OCI-LY7 (cell line): ENCODE results near the gene GYS1. TPM values are rescaled to one million over a fixed set of nuclear protein-coding genes. Genes with fewer than 3 reads are reported as not detected.

Source experiments
- BruUV-seq: library from RNA; stranded (reverse); fragments of 400-500 nt; replicated peaks from 2 replicates; lab custom pipeline; 2021; lab: Mats Ljungman, UMichigan
- CTCF ChIA-PET: fragments of 300-600 bp; sonication (Branson Sonifier 250); formaldehyde crosslinking; loops from one replicate; lab custom pipeline; 2022; ENCODE audit warnings: antibody characterized with exemption; ENCODE audit not compliant: unreplicated experiment; lab: Charles Lee
- POLR2A ChIA-PET: fragments of 300-600 bp; sonication (Branson Sonifier 250); formaldehyde crosslinking; loops from one replicate; lab custom pipeline; 2022; ENCODE audit warnings: antibody characterized with exemption; lab: Charles Lee
- DNase-seq: peaks from one replicate; pipeline ENCODE4 v3.0.0-alpha.2; 2015; ENCODE audit warnings: low spot score
- H2AFZ ChIP-seq: fragments of 200-600 bp; sonication (generic), shearing (Covaris generic); 2 replicates; pipeline ENCODE4 v1.6.1; 2014; ENCODE audit warnings: mild to moderate bottlenecking, antibody characterized with exemption, low read length, moderate library complexity
- H3K27ac ChIP-seq: fragments of 200-600 bp; sonication (generic); 2 replicates; pipeline ENCODE4 v1.5.1; 2014; ENCODE audit warnings: mixed run types, low read depth, mild to moderate bottlenecking, moderate library complexity, low read length, inconsistent platforms; ENCODE audit not compliant: poor library complexity, severe bottlenecking
- H3K36me3 ChIP-seq: fragments of 200-600 bp; sonication (generic); 2 replicates; pipeline ENCODE4 v1.6.1; 2014; ENCODE audit warnings: mild to moderate bottlenecking, antibody characterized with exemption, low read length, moderate library complexity, mixed read lengths; ENCODE audit not compliant: insufficient read depth
- H3K4me1 ChIP-seq: fragments of 200-600 bp; sonication (generic); 2 replicates; pipeline ENCODE4 v1.5.1; 2014; ENCODE audit warnings: mild to moderate bottlenecking, low read length; ENCODE audit not compliant: insufficient read depth, poor library complexity, severe bottlenecking
- H3K4me2 ChIP-seq: fragments of 200-600 bp; sonication (generic); 2 replicates; pipeline ENCODE4 v1.6.1; 2014; ENCODE audit warnings: mild to moderate bottlenecking, low read length
- H3K4me3 ChIP-seq: fragments of 200-600 bp; sonication (generic); 2 replicates; pipeline ENCODE4 v1.5.1; 2014; ENCODE audit warnings: mild to moderate bottlenecking, low read depth, low read length; ENCODE audit not compliant: poor library complexity, severe bottlenecking
- H3K79me2 ChIP-seq: fragments of 200-600 bp; sonication (generic); 2 replicates; pipeline ENCODE4 v1.6.1; 2016; ENCODE audit warnings: low read depth, mild to moderate bottlenecking, low read length, moderate library complexity, mixed read lengths; ENCODE audit not compliant: insufficient read depth
- H3K9me2 ChIP-seq: fragments of 200-600 bp; sonication (generic); 2 replicates; pipeline ENCODE4 v1.6.1; 2016; ENCODE audit warnings: mild to moderate bottlenecking, low read length, mixed read lengths; ENCODE audit not compliant: insufficient read depth
- H3K9me3 ChIP-seq: fragments of 200-600 bp; sonication (generic); 2 replicates; pipeline ENCODE4 v1.6.1; 2014; ENCODE audit warnings: mild to moderate bottlenecking, mixed run types, low read length, mixed read lengths
- H4K20me1 ChIP-seq: fragments of 200-600 bp; sonication (generic); 2 replicates; pipeline ENCODE4 v1.6.1; 2014; ENCODE audit warnings: mild to moderate bottlenecking, antibody characterized with exemption, low read length, moderate library complexity, mixed read lengths; ENCODE audit not compliant: insufficient read depth
- CTCF ChIP-seq: fragments of 200-600 bp; sonication (generic); conservative IDR thresholded peaks from 2 replicates; pipeline ENCODE4 v1.5.1; 2014; ENCODE audit warnings: mild to moderate bottlenecking, antibody characterized with exemption, low read length, moderate library complexity, mixed read lengths
- EZH2phosphoT487 ChIP-seq: fragments of 200-600 bp; sonication (generic); IDR thresholded peaks from 2 replicates; pipeline ENCODE4 v1.6.1; 2018; ENCODE audit warnings: low read depth, borderline replicate concordance, mild to moderate bottlenecking, mixed run types, antibody characterized with exemption, low read length, moderate library complexity, mixed read lengths
- intact Hi-C: fragments of 100-400 bp; cut with micrococcal nuclease; formaldehyde crosslinking; loops from one replicate; pipeline ENCODE4 v1.10.0; 2022; ENCODE audit not compliant: unreplicated experiment
- total RNA-seq, 2 experiments: library from RNA; depleted of rRNA in 1 of 2; stranded (reverse); fragments of >200 nt in 1 of 2; shearing (Covaris generic) in 1 of 2; gene quantifications; 2 replicates each; pipeline ENCODE4 v1.2.3, GENCODE V29; 2014 to 2022

The GYS1 gene
- total RNA-seq, 2 experiments from 2014 or later, result 20.0 to 29.9 TPM

GRCh38 chr19:48963371-48964204, 29.5 kb downstream of the GYS1 start:
- Histone ChIP-seq H2AFZ (no peak overlapping the region), H3K4me1 (peaks cover 53% of the 10 kb centered on the region)
- no TSS peak for BruUV-seq

GRCh38 chr19:48962849-48963165, 30.3 kb downstream of the GYS1 start:
- no peak overlapping the region for H2AFZ ChIP-seq
- H3K9me3 ChIP-seq, result no peaks in the 10 kb centered on the region
- H3K36me3 ChIP-seq, result peaks cover 26% of the 10 kb centered on the region
- no peaks in the 10 kb centered on the region for H4K20me1 ChIP-seq
- BruUV-seq, result no TSS peak
- DNase-seq, result no peak
- H3K4me1 ChIP-seq, result peaks cover 46% of the 10 kb centered on the region
- peak overlapping the region; percentile 73 for H3K4me3 ChIP-seq
- H3K4me2 ChIP-seq, result peak overlapping the region; percentile 94
- CTCF ChIA-PET, result interaction anchor here (0.5 to 1.2 kb wide), 2 partner anchors 31 to 77 kb away, joined by 4 to 5 read pairs; partner anchors contain the start of gene RUVBL2
- peaks cover 17% of the 10 kb centered on the region; the same call in 1 of the 2 replicates for H3K79me2 ChIP-seq
- no peaks in the 10 kb centered on the region for H3K9me2 ChIP-seq
- TF ChIP-seq CTCF (no peak), EZH2phosphoT487 (no peak)
- intact Hi-C loops, result no loop called here
- peak overlapping the region; percentile 54 for H3K27ac ChIP-seq
- POLR2A ChIA-PET, result interaction anchor here (0.6 kb wide), 1 partner anchor 70 kb away, joined by 3 read pairs; no protein-coding TSS in a partner anchor

More at GRCh38 chr19:48963371-48964204, 29.5 kb downstream of the GYS1 start:
- no peaks in the 10 kb centered on the region for H4K20me1 ChIP-seq
- intact Hi-C loops, result no loop called here
- TF ChIP-seq CTCF (no peak), EZH2phosphoT487 (no peak)
- POLR2A ChIA-PET, result interaction anchor here (0.6 to 0.8 kb wide), 2 partner anchors 12 to 46 kb away, joined by 4 read pairs; no protein-coding TSS in a partner anchor
- peak overlapping the region; percentile 94 for H3K4me2 ChIP-seq
- H3K9me2 ChIP-seq, result no peaks in the 10 kb centered on the region
- CTCF ChIA-PET, result no interaction called here
- H3K27ac ChIP-seq, result peak overlapping the region; percentile 54
- peaks cover 17% of the 10 kb centered on the region; the same call in 1 of the 2 replicates for H3K79me2 ChIP-seq
- H3K4me3 ChIP-seq, result peak overlapping the region; percentile 73
- no peaks in the 10 kb centered on the region for H3K9me3 ChIP-seq
- DNase-seq, result no peak
- H3K36me3 ChIP-seq, result peaks cover 27% of the 10 kb centered on the region
